RWPE1 (cell line): ENCODE results near the gene CNTNAP2.

ENCODE experiments used
- CTCF ChIA-PET: fragments of 350-600 bp; sonication (Branson Sonifier 250); formaldehyde crosslinking; extraction: SDS; loops from one replicate; lab custom pipeline; 2021; lab: Yijun Ruan, JAX
- POLR2A ChIA-PET: fragments of 400-600 bp; formaldehyde crosslinking; extraction: SDS; loops from one replicate; lab custom pipeline; 2020; ENCODE audit warnings: antibody characterized with exemption; ENCODE audit not compliant: low non-redundant PET; lab: Yijun Ruan, JAX
- DNase-seq: peaks from one replicate; pipeline ENCODE4 v3.0.0; 2012; ENCODE audit warnings: low spot score
- H3K27ac ChIP-seq: fragments of 450-650 bp; 2 replicates; pipeline ENCODE4 v1.5.1; 2017
- TF ChIP-seq, protein P1 (sequence below): fragments of 450-650 bp; conservative IDR thresholded peaks from 2 replicates; pipeline ENCODE4 v1.5.1; 2017; ENCODE audit warnings: low read depth, mild to moderate bottlenecking

CNTNAP2 gene

DNA sequence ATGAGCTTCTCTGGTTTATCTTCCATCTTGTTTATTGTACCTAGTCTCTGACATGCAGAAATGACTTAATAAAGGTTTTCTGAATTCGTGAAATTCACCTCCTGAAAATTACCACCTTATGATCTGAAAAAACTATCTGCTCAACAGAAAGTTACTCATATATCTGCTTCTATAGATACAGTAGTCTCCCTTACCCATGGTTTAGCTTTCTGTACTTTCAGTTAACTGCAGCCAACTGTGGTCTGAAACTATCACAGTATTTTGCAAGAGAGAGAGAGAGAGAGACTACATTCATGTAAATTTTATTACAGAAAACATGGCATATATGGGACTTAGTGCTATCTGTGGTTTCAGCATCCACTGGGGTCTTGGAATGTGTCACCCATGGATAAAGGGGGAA is 1564.9 kb downstream of the CNTNAP2 start:
- no peak overlapping the region for H3K27ac ChIP-seq
- TF ChIP-seq, protein P1, sequence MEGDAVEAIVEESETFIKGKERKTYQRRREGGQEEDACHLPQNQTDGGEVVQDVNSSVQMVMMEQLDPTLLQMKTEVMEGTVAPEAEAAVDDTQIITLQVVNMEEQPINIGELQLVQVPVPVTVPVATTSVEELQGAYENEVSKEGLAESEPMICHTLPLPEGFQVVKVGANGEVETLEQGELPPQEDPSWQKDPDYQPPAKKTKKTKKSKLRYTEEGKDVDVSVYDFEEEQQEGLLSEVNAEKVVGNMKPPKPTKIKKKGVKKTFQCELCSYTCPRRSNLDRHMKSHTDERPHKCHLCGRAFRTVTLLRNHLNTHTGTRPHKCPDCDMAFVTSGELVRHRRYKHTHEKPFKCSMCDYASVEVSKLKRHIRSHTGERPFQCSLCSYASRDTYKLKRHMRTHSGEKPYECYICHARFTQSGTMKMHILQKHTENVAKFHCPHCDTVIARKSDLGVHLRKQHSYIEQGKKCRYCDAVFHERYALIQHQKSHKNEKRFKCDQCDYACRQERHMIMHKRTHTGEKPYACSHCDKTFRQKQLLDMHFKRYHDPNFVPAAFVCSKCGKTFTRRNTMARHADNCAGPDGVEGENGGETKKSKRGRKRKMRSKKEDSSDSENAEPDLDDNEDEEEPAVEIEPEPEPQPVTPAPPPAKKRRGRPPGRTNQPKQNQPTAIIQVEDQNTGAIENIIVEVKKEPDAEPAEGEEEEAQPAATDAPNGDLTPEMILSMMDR, result no peak
- POLR2A ChIA-PET, result no interaction called here
- CTCF ChIA-PET, result no interaction called here
- DNase-seq, result no peak

DNA sequence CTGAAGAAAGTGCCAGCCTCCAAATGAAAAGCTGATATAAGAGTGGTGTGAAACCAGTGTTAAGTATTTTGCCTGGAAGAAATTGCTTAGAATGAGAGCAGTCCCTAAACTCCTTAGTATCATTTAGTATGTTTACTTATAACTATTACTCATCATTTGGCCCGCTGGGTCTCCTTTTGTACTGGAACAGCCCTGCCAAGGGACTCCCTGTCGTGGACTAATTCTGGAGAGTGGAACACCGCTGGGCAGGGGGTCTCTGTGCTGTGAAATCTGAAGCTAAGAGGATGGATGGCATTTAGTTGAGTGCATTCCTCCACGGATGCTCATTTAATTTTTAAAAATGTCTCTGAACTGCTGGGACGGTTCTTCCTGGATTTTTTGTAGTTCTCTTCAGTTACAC is 1584.1 kb downstream of the CNTNAP2 start:
- no peak for DNase-seq
- H3K27ac ChIP-seq, result no peak overlapping the region
- POLR2A ChIA-PET, result no interaction called here
- TF ChIP-seq, protein P1, result no peak
- CTCF ChIA-PET, result no interaction called here

DNA sequence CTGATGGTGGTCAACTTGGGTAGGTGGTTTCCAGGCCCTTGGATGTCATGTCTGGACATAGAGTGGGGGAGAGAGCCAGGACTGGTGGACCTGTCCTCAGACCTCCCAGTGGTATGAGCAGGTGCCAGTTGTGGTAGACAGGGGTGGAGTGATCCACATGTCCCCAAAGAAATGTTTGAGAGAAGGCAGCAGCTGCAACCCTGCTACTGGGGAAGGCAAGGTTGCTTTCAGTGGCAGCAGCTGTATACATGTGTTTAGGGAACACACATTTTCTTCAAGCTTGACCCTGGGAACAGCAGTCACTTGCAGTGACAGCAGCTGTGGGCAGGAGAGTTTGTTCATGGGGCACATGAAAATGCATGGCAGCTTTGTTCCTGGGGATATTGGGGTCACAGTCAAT is 1591.3 kb downstream of the CNTNAP2 start:
- no peak overlapping the region for H3K27ac ChIP-seq
- CTCF ChIA-PET, result interaction anchor here (0.6 kb wide), 1 partner anchor 204 kb away, joined by 3 read pairs; no protein-coding TSS in a partner anchor
- no peak for DNase-seq
- TF ChIP-seq, protein P1, result no peak
- POLR2A ChIA-PET, result no interaction called here

DNA sequence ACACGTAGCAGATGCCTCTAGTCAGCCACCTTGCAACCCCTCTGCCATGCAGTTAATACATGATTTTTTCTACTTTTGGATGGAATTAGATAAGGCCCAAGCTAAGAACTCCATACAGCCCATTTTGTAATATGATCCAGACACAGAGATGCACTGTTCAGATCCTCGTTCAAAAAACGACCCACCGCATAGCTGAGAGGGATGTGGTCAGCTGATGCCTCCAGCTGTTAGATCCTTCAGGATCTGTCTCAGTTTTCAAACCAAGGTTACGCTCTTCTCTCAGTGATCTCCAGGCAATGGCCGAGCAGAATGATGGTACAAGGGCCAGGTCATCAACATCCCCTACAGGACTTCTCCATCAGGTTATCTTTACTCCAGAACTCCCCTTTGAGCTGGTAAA is 1592.3 kb downstream of the CNTNAP2 start:
- no peak overlapping the region for H3K27ac ChIP-seq
- POLR2A ChIA-PET, result no interaction called here
- DNase-seq, result no peak
- CTCF ChIA-PET, result no interaction called here
- TF ChIP-seq, protein P1, result no peak

DNA sequence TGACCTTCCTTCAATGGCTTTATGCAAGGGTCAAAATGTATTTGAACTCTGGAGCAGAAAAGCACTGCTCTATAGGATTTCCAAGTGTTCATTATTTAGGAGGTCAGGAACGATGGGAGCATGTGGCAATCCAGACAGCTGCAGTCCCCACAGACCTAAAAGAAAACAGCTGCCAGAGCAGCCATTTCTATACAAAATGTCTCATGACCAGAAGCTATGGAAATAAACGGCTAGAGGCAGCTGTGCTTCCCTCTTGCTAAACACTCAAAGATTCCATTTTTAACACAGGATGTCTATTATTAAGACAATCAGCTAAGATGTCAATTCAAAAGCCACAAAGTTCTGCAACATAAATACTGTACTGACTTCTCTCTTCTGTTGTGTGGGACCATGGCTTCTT is 1594.8 kb downstream of the CNTNAP2 start:
- DNase-seq, result no peak
- TF ChIP-seq, protein P1, result no peak
- ChIA-PET CTCF (interaction anchor here (0.5 kb wide), 1 partner anchor 9 kb away, joined by 5 read pairs; no protein-coding TSS in a partner anchor), POLR2A (no interaction called here)
- no peak overlapping the region for H3K27ac ChIP-seq

DNA sequence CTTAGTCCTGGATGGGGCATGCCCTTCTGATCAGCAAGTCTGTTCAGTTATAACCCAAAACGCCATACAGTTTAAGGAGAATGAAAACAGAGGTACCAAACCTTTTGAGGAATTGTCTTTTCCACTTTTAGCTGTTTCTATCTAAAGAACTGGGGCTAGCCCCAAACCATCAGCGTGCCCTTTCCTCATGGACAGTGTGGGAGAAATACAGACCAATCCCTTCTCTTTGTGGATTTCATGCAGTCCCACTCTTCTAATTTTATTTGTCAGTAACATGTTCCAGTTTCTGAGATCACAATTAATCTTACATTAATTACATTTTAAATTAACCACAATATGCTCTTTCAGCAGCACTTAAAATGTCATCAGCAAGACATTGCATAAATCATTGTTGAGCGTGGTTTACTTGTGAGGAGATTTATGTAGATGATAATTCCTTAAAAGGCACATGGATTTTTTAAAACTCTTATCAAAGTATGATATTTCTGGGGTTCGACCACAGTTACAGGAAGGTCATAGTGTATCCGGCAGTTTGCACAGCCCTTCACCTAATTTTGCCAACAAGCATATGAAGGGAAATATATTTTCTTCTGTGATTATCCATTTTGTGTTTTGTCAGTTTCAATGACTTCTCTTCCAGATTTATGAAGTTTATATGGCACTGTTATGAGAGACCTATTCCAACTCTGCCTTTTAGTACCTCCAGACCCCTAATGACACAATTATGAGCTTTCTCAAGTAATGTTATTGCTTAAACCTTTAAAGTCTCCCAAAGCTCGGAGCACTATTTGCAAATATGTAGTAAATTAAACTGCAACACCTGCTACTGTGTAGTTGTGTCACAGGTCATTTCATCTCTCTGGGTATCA is 1605.6 kb downstream of the CNTNAP2 start:
- ChIA-PET POLR2A (no interaction called here), CTCF (no interaction called here)
- no peak overlapping the region for H3K27ac ChIP-seq
- DNase-seq, result no peak
- TF ChIP-seq, protein P1, result no peak
